WI38 (cell line): ENCODE measurements around the gene NT5DC4.

ENCODE experiments used
- H3K4me3 ChIP-seq: 2 replicates; pipeline ENCODE4 v1.5.1; 2011; ENCODE audit warnings: low read depth, mild to moderate bottlenecking, control low read depth, low read length
- TF ChIP-seq, protein P1 (sequence below): IDR thresholded peaks from 2 replicates; pipeline ENCODE4 v1.5.1; 2012; ENCODE audit warnings: low read depth, mild to moderate bottlenecking, control low read depth, low read length

Gene NT5DC4

DNA sequence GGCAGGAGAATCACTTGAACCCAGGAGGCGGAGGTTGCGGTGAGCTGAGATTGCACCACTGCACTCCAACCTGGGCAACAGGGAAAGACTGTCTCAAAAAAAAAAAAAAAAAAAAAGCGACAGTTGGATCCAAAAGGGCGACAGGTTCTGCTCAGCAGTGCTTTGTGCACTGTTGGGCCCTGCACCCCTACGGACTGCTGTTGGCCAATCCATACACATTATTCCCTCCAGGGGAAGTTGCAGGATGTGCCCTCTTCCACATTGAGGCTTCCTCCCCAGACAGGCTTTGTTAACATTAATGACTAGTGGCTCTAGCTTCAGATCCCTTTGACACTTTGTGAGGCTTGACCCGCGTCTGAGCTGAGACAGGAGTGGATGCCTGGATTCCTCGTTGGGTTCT is 9.4 kb downstream of the NT5DC4 start:
- H3K4me3 ChIP-seq = no peak overlapping the region
- TF ChIP-seq, protein P1, sequence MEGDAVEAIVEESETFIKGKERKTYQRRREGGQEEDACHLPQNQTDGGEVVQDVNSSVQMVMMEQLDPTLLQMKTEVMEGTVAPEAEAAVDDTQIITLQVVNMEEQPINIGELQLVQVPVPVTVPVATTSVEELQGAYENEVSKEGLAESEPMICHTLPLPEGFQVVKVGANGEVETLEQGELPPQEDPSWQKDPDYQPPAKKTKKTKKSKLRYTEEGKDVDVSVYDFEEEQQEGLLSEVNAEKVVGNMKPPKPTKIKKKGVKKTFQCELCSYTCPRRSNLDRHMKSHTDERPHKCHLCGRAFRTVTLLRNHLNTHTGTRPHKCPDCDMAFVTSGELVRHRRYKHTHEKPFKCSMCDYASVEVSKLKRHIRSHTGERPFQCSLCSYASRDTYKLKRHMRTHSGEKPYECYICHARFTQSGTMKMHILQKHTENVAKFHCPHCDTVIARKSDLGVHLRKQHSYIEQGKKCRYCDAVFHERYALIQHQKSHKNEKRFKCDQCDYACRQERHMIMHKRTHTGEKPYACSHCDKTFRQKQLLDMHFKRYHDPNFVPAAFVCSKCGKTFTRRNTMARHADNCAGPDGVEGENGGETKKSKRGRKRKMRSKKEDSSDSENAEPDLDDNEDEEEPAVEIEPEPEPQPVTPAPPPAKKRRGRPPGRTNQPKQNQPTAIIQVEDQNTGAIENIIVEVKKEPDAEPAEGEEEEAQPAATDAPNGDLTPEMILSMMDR = no peak

- TF ChIP-seq, protein P1 = no peak
- H3K4me3 ChIP-seq = no peak overlapping the region
These were observed 10.0 kb downstream of the NT5DC4 start for GRCh38 chr2:112730791-112731190.

- H3K4me3 ChIP-seq = no peak overlapping the region
- TF ChIP-seq, protein P1 = no peak
These were observed 10.7 kb downstream of the NT5DC4 start for GRCh38 chr2:112731479-112731878.

- TF ChIP-seq, protein P1 = no peak
These were observed 12.6 kb downstream of the NT5DC4 start for GRCh38 chr2:112733456-112733855.

DNA sequence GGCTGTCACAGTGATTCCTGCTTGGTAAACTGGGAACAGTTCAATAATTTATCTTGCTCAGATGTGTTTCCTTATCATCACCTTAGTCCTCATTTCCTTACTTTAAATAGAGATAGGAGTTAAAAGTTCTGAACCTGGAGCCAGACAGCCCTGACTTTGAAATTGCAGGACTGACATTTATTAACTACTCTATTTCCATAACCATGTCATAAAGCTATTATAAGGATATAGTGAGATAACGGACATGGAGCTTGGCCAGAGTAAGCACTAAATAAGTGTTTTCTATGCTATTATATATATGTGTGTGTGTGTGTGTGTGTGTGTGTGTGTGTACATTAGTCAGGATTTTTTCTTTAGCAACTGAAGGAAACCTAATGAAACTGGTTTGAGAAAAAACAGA is 13.1 kb downstream of the NT5DC4 start:
- TF ChIP-seq, protein P1 = no peak
- H3K4me3 ChIP-seq = no peak overlapping the region

More at GRCh38 chr2:112733456-112733855, 12.6 kb downstream of the NT5DC4 start:
- H3K4me3 ChIP-seq = no peak overlapping the region

- H3K4me3 ChIP-seq = no peak overlapping the region
These were observed 16.9 kb downstream of the NT5DC4 start for GRCh38 chr2:112737542-112738232.

DNA sequence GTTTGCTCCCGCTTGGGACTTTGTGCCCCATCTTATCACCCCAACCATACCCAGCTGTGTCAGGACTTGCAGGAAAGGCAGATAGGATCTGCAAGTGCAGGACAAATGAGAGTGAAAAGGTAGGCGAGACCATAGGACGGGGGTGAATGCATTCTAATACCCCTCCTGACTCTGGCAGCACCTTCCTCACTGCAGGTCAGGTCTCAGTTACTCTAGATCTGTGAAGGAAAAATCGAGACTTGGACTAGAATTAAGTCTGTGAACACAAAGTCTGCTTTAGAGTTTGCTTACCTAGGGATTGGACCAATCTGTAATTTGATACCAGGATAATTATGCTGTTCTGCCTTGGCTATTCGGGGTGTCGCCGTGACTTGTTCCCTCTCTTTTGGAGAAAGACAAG is 19.7 kb downstream of the NT5DC4 start:
- TF ChIP-seq, protein P1 = no peak
- H3K4me3 ChIP-seq = no peak overlapping the region

More at GRCh38 chr2:112737542-112738232, 16.9 kb downstream of the NT5DC4 start:
- TF ChIP-seq, protein P1 = no peak
